HL-60 (cell line): ENCODE measurements around the gene PRPS2.

Source experiments
- CTCF ChIP-seq: IDR thresholded peaks from one replicate; pipeline ENCODE4 v1.5.1; 2011; ENCODE audit warnings: low read length, control low read depth, inconsistent platforms; ENCODE audit not compliant: insufficient read depth
- REST ChIP-seq: IDR thresholded peaks from 2 replicates; pipeline ENCODE4 v1.6.1; 2012; ENCODE audit warnings: low read depth; ENCODE audit not compliant: insufficient replicate concordance

- TF ChIP-seq CTCF (no peak), REST (no peak)
Measured at GRCh38 chrX:12777670-12778069, 13.5 kb upstream of the PRPS2 start.
